ENCODE data around the gene DPEP1.

The DPEP1 gene

DNA sequence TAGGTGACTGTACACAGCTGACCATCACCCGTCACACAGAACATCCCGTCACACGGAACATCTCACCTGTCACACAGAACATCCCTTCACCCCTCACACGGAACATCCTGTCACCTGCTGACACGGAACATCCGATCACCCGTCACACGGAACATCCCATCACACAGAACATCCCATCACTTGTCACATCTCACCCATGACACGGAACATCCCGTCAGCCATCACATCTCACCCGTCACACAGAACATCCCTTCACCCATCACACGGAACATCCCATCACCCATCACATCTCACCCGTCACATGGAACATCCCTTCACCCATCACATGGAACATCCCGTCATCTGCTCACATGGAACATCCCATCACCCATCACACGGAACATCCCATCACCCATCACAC, 34.1 kb upstream of the DPEP1 start:
- DNase-seq (ENCODE audit: extremely low spot score) = no peak
- ChIA-PET POLR2A (no interaction called here), CTCF (no interaction called here)
- TF ChIP-seq FOXK2 (IDR thresholded peaks at IDR 0.05) (no peak), CTBP1 (IDR thresholded peaks at IDR 0.05; ENCODE audit: borderline replicate concordance) (no peak), SP1 (IDR thresholded peaks at IDR 0.05) (no peak), BHLHE40 (IDR thresholded peaks at IDR 0.05; ENCODE audit: borderline replicate concordance) (no peak), LEF1 (IDR thresholded peaks at IDR 0.05; ENCODE audit: borderline replicate concordance) (no peak), FOXM1 (IDR thresholded peaks at IDR 0.05; ENCODE audit: borderline replicate concordance) (no peak), ARNT (IDR thresholded peaks at IDR 0.05) (no peak), HDGF (IDR thresholded peaks at IDR 0.05; ENCODE audit: borderline replicate concordance) (no peak), ELF4 (IDR thresholded peaks at IDR 0.05) (no peak), NFRKB (IDR thresholded peaks at IDR 0.05) (no peak), FOXA1 (IDR thresholded peaks at IDR 0.05) (no peak), ZNF384 (IDR thresholded peaks at IDR 0.05) (no peak)
- TF ChIP-seq, protein P1, sequence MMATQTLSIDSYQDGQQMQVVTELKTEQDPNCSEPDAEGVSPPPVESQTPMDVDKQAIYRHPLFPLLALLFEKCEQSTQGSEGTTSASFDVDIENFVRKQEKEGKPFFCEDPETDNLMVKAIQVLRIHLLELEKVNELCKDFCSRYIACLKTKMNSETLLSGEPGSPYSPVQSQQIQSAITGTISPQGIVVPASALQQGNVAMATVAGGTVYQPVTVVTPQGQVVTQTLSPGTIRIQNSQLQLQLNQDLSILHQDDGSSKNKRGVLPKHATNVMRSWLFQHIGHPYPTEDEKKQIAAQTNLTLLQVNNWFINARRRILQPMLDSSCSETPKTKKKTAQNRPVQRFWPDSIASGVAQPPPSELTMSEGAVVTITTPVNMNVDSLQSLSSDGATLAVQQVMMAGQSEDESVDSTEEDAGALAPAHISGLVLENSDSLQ (IDR thresholded peaks at IDR 0.05) = no peak

DNA sequence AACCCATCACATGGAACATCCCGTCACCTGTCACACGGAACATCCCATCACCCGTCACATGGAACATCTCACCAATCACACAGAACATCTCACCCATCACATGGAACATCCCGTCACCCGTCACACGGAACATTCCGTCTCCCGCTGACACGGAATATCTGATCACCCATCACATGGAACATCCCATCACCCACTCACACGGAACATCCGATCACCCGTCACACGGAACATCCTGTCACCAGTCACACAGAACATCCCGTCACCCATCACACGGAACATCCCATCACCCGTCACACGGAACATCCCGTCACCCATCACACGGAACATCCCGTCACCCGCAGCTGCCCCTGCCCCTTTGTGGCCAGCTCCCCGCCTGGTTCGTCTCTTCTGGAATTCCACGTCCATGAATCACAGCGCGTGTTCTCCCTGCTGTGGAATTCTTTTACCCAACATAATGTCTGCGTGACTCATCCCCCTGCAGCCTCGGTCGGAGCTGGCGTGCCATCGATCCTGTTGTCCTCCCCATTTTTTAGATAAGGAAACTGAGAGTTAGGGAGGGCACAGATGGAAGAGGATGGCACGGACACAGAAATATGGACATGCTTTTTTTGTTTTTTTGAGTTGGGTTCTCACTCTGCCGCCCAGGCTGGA, 32.3 kb upstream of the DPEP1 start:
- DNase-seq (ENCODE audit: extremely low spot score) = no peak
- TF ChIP-seq TARDBP (IDR thresholded peaks at IDR 0.05) (no peak), BHLHE40 (IDR thresholded peaks at IDR 0.05; ENCODE audit: borderline replicate concordance) (no peak), LEF1 (IDR thresholded peaks at IDR 0.05; ENCODE audit: borderline replicate concordance) (no peak), NFRKB (IDR thresholded peaks at IDR 0.05) (no peak), HDGF (IDR thresholded peaks at IDR 0.05; ENCODE audit: borderline replicate concordance) (no peak), FOXK2 (IDR thresholded peaks at IDR 0.05) (no peak), SP1 (IDR thresholded peaks at IDR 0.05) (no peak), ELF4 (IDR thresholded peaks at IDR 0.05) (no peak)
- TF ChIP-seq, protein P1 (IDR thresholded peaks at IDR 0.05) = no peak
- POLR2A ChIA-PET = no interaction called here

DNA sequence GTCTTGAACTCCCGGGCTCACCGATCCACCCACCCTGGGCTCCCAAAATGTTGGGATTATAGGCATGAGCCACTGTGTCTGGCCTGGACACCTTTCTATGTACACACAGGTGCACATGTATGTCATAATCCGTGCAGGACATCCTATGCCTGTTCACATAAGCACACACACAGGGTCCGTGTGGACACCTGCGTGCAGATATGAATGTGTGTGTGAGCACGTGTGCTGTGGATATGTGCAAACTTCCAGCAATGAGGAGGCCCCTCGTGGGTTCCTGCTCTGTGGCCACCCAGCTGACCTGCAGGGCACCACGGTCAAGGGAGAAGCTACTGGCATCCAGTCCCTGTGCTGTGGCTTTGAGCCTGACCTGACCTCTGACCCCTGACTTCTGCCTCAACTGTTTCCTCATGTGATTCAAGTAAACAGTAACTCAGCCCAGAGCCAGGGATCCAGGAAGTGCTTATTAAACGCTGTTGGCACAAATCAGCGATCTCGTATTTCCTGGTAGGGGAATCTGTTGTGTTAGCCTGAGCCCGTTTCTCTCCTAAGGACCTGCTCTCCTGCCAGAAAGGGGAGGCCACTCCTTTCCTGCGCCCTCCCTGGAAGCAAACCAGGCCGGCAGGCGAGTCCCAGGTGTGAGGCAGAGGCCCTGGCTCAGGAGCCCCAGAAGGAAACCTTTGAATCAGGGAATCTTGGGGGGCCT, 31.4 kb upstream of the DPEP1 start:
- CTCF ChIA-PET = no interaction called here
- TF ChIP-seq SP1 (IDR thresholded peaks at IDR 0.05) (no peak), FOXA1 (IDR thresholded peaks at IDR 0.05) (no peak), ARNT (IDR thresholded peaks at IDR 0.05) (no peak), LEF1 (IDR thresholded peaks at IDR 0.05; ENCODE audit: borderline replicate concordance) (no peak), TARDBP (IDR thresholded peaks at IDR 0.05) (no peak), HDGF (IDR thresholded peaks at IDR 0.05; ENCODE audit: borderline replicate concordance) (no peak), BHLHE40 (IDR thresholded peaks at IDR 0.05; ENCODE audit: borderline replicate concordance) (no peak), ZNF384 (IDR thresholded peaks at IDR 0.05) (no peak)
- TF ChIP-seq, protein P1 (IDR thresholded peaks at IDR 0.05) = no peak
- DNase-seq (ENCODE audit: extremely low spot score) = no peak
- POLR2A ChIA-PET = no interaction called here

More for the DNA sequence above, 32.3 kb upstream of the DPEP1 start:
- CTCF ChIA-PET = no interaction called here

DNA sequence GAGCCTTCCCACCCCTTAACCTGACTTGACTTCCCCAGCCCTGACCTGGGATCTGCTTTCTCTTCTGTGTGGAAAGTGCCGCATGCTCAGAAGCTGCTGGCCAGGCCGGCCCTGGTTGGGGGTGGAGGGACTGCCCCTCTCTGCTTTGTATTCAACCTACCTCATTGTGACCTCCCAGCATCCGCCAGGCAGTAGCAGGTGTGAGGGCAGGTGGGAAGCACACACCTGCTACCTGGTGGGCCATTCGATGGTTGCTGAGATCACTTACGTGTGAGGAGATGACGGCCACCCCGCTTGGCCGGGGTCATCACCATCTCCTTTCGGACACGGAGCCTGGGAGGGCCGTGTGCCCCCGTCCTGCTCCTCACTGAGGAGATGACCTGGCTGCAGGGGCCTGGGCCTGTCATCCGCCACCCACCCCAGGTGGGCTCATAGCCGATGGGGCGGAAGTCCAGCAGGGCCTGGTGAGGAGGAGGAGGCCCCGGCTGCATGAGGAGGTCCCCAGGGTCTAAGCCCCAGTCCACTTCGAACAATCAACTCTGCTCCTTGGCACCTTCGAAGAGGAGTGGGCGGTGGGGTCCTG, 30.7 kb upstream of the DPEP1 start:
- no peak for DNase-seq (ENCODE audit: extremely low spot score)
- TF ChIP-seq FOXK2 (IDR thresholded peaks at IDR 0.05) (no peak), FOXA1 (IDR thresholded peaks at IDR 0.05) (no peak), SUZ12 (IDR thresholded peaks at IDR 0.05) (no peak), ZNF384 (IDR thresholded peaks at IDR 0.05) (no peak), SP1 (IDR thresholded peaks at IDR 0.05) (no peak), LEF1 (IDR thresholded peaks at IDR 0.05; ENCODE audit: borderline replicate concordance) (no peak), CTBP1 (IDR thresholded peaks at IDR 0.05; ENCODE audit: borderline replicate concordance) (no peak), FOXM1 (IDR thresholded peaks at IDR 0.05; ENCODE audit: borderline replicate concordance) (no peak), NFRKB (IDR thresholded peaks at IDR 0.05) (no peak), L3MBTL2 (conservative IDR thresholded peaks at IDR 0.05) (no peak), BHLHE40 (IDR thresholded peaks at IDR 0.05; ENCODE audit: borderline replicate concordance) (no peak), HDGF (IDR thresholded peaks at IDR 0.05; ENCODE audit: borderline replicate concordance) (no peak)
- TF ChIP-seq, protein P1 (IDR thresholded peaks at IDR 0.05) = no peak
- ChIA-PET POLR2A (no interaction called here), CTCF (no interaction called here)

DNA sequence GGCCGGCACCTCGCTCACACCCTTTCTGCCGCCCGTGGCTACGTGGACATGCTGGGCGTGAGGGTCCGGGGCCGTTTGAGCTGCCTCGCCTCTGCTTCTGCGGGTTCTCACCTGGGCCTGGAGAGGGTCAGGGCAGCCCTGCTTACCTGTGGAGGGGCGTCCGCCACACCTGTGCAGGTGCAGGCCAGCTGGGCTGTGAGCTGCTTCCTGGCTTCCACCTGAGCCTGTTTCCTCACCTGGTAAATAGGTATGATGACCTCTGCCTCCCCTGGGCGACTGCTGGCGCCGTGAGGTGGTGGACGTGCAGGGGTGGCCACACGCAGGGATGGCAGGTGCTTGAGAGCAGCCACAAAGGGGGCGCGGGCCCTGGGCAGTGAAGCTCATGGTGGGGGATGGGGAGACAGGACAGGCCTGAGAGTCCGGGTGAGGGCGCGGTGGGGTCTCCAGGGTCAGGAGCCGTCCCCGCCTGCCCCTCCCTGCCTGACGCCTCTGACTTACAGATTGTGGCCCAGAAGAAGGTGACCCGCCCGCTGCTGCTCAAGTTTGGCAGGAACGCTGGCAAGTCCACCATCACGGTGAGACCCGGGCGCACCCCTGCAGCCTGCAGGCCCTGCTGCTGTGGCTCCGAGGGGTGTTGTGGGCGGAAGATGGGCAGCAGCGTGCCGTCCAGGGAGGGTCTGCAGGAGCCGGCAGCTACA, 30.1 kb upstream of the DPEP1 start:
- CTCF ChIA-PET = interaction anchor here (0.7 kb wide), 1 partner anchor 119 kb away, joined by 5 read pairs; no protein-coding TSS in a partner anchor
- POLR2A ChIA-PET = no interaction called here
- no peak for TF ChIP-seq FOXK2 (IDR thresholded peaks at IDR 0.05)
- no peak for TF ChIP-seq TARDBP (IDR thresholded peaks at IDR 0.05)
- no peak for TF ChIP-seq CTBP1 (IDR thresholded peaks at IDR 0.05; ENCODE audit: borderline replicate concordance)
- TF ChIP-seq ARNT (IDR thresholded peaks at IDR 0.05) = no peak
- TF ChIP-seq, protein P1 (IDR thresholded peaks at IDR 0.05) = no peak
- DNase-seq (ENCODE audit: extremely low spot score) = no peak
